Omental fat pad (tissue), 4 donors: ENCODE measurements around the gene DLGAP1. TPM values are rescaled to one million over a fixed set of nuclear protein-coding genes. Genes with fewer than 3 reads are reported as not detected.

Source experiments
- ATAC-seq: fragments of 150-250 bp; one replicate; pipeline ENCODE4 v1.9.1; 2016; ENCODE audit warnings: mild to moderate bottlenecking, moderate library complexity; ENCODE audit not compliant: low FRiP score
- DNase-seq: peaks from one replicate; pipeline ENCODE4 v3.0.0-alpha.2; 2019; ENCODE audit warnings: low spot score
- CTCF ChIP-seq, 3 donors: fragments of 450-650 bp; IDR thresholded peaks; one replicate each; pipeline ENCODE4 v1.5.1; 2016 to 2017; ENCODE audit warnings: antibody characterized with exemption in 3 of 3, mild to moderate bottlenecking in 3 of 3, moderate library complexity in 2 of 3
- total RNA-seq, 4 donors: library from RNA; depleted of rRNA; stranded (reverse); fragments of >200 nt; gene quantifications; one replicate each; pipeline ENCODE4 v1.1.0, GENCODE V29; 2016

DLGAP1 gene
- total RNA-seq, 4 donors from 2014 or later: 1.5 to 8.0 (median 5.4) TPM

- no peak for DNase-seq
- no peak for ATAC-seq
- TF ChIP-seq CTCF (IDR thresholded peaks at IDR 0.05): no peak
Observed at GRCh38 chr18:3485153-3486149, 969.7 kb downstream of the DLGAP1 start.

GRCh38 chr18:3482258-3482657 lies 972.8 kb downstream of the DLGAP1 start:
- no peak for DNase-seq
- no peak for ATAC-seq

GRCh38 chr18:3481696-3482210 lies 973.4 kb downstream of the DLGAP1 start:
- ATAC-seq: no peak
- DNase-seq: no peak
- no peak for TF ChIP-seq CTCF (IDR thresholded peaks at IDR 0.05)

More at GRCh38 chr18:3482258-3482657, 972.8 kb downstream of the DLGAP1 start:
- TF ChIP-seq CTCF (IDR thresholded peaks at IDR 0.05): no peak

- DNase-seq (no peak), ATAC-seq (no peak)
- TF ChIP-seq CTCF (IDR thresholded peaks at IDR 0.05): no peak
Observed at GRCh38 chr18:3480827-3481573, 974.1 kb downstream of the DLGAP1 start.

- no peak for TF ChIP-seq CTCF (IDR thresholded peaks at IDR 0.05)
- ATAC-seq (no peak), DNase-seq (no peak)
Observed at GRCh38 chr18:3479978-3480509, 975.1 kb downstream of the DLGAP1 start.

GRCh38 chr18:3478262-3478978 lies 976.7 kb downstream of the DLGAP1 start:
- DNase-seq (no peak), ATAC-seq (no peak)
- no peak for TF ChIP-seq CTCF (IDR thresholded peaks at IDR 0.05)
